Rectal smooth muscle tissue (tissue), 1 donor: ENCODE data around the gene GNG7.

Experiments
- H3K27ac ChIP-seq: one replicate; pipeline ENCODE4 v1.7.0; 2013; ENCODE audit warnings: low read depth, low read length, inconsistent platforms
- H3K27me3 ChIP-seq: one replicate; pipeline ENCODE4 v1.7.0; 2013; ENCODE audit warnings: low read length; ENCODE audit not compliant: control insufficient read depth, insufficient read depth
- H3K36me3 ChIP-seq: one replicate; pipeline ENCODE4 v1.7.0; 2013; ENCODE audit warnings: low read length; ENCODE audit not compliant: control insufficient read depth, insufficient read depth
- H3K4me1 ChIP-seq: one replicate; pipeline ENCODE4 v1.7.0; 2013; ENCODE audit warnings: low read length; ENCODE audit not compliant: control insufficient read depth, insufficient read depth
- H3K4me3 ChIP-seq: one replicate; pipeline ENCODE4 v1.7.0; 2013; ENCODE audit warnings: low read length
- H3K9ac ChIP-seq: one replicate; pipeline ENCODE4 v1.7.0; 2013; ENCODE audit warnings: low read length

GNG7 gene

GRCh38 chr19:2488942-2489731, 213.4 kb downstream of the GNG7 start:
- Histone ChIP-seq H3K4me3 (peak overlapping the region; percentile 40), H3K27me3 (no peaks in the 10 kb centered on the region), H3K36me3 (no peaks in the 10 kb centered on the region), H3K9ac (no peak overlapping the region), H3K4me1 (peaks cover 5% of the 10 kb centered on the region), H3K27ac (no peak overlapping the region)

- H3K27me3 ChIP-seq: no peaks in the 10 kb centered on the region
- H3K4me1 ChIP-seq: peaks cover 5% of the 10 kb centered on the region
- H3K27ac ChIP-seq: no peak overlapping the region
- no peaks in the 10 kb centered on the region for H3K36me3 ChIP-seq
- H3K4me3 ChIP-seq: peak overlapping the region; percentile 40
- H3K9ac ChIP-seq: no peak overlapping the region
These were observed 214.0 kb downstream of the GNG7 start for GRCh38 chr19:2488405-2488941.

GRCh38 chr19:2487842-2488241, 214.7 kb downstream of the GNG7 start:
- Histone ChIP-seq H3K4me1 (peaks cover 5% of the 10 kb centered on the region), H3K9ac (no peak overlapping the region), H3K36me3 (no peaks in the 10 kb centered on the region), H3K27me3 (no peaks in the 10 kb centered on the region), H3K27ac (no peak overlapping the region), H3K4me3 (no peak overlapping the region)

GRCh38 chr19:2487090-2487489, 215.4 kb downstream of the GNG7 start:
- Histone ChIP-seq H3K27ac (no peak overlapping the region), H3K27me3 (no peaks in the 10 kb centered on the region), H3K36me3 (no peaks in the 10 kb centered on the region), H3K9ac (no peak overlapping the region), H3K4me3 (no peak overlapping the region), H3K4me1 (peaks cover 5% of the 10 kb centered on the region)

- Histone ChIP-seq H3K27me3 (no peaks in the 10 kb centered on the region), H3K4me3 (no peak overlapping the region), H3K4me1 (peaks cover 5% of the 10 kb centered on the region), H3K9ac (no peak overlapping the region), H3K36me3 (no peaks in the 10 kb centered on the region), H3K27ac (no peak overlapping the region)
These were observed 217.1 kb downstream of the GNG7 start for GRCh38 chr19:2485428-2485827.

GRCh38 chr19:2484178-2484937, 218.1 kb downstream of the GNG7 start:
- Histone ChIP-seq H3K36me3 (no peaks in the 10 kb centered on the region), H3K27ac (no peak overlapping the region), H3K27me3 (no peaks in the 10 kb centered on the region), H3K4me3 (no peak overlapping the region), H3K4me1 (peaks cover under 1% of the 10 kb centered on the region), H3K9ac (no peak overlapping the region)

GRCh38 chr19:2483484-2484151, 218.9 kb downstream of the GNG7 start:
- Histone ChIP-seq H3K27me3 (no peaks in the 10 kb centered on the region), H3K36me3 (no peaks in the 10 kb centered on the region)

GRCh38 chr19:2483084-2483483, 219.4 kb downstream of the GNG7 start:
- no peak overlapping the region for H3K4me3 ChIP-seq
- no peaks in the 10 kb centered on the region for H3K27me3 ChIP-seq
- H3K9ac ChIP-seq: no peak overlapping the region
- H3K4me1 ChIP-seq: no peaks in the 10 kb centered on the region
- H3K36me3 ChIP-seq: no peaks in the 10 kb centered on the region
- no peak overlapping the region for H3K27ac ChIP-seq

More at GRCh38 chr19:2483484-2484151, 218.9 kb downstream of the GNG7 start:
- Histone ChIP-seq H3K27ac (no peak overlapping the region), H3K4me1 (no peaks in the 10 kb centered on the region), H3K9ac (no peak overlapping the region), H3K4me3 (no peak overlapping the region)

GRCh38 chr19:2482354-2483038, 220.0 kb downstream of the GNG7 start:
- Histone ChIP-seq H3K4me1 (no peaks in the 10 kb centered on the region), H3K9ac (no peak overlapping the region), H3K36me3 (no peaks in the 10 kb centered on the region), H3K27me3 (no peaks in the 10 kb centered on the region), H3K27ac (no peak overlapping the region), H3K4me3 (no peak overlapping the region)

- no peak overlapping the region for H3K4me3 ChIP-seq
- no peaks in the 10 kb centered on the region for H3K27me3 ChIP-seq
- H3K27ac ChIP-seq: no peak overlapping the region
- H3K36me3 ChIP-seq: no peaks in the 10 kb centered on the region
- no peak overlapping the region for H3K9ac ChIP-seq
- no peaks in the 10 kb centered on the region for H3K4me1 ChIP-seq
These were observed 221.0 kb downstream of the GNG7 start for GRCh38 chr19:2481466-2481865.

- Histone ChIP-seq H3K27me3 (no peaks in the 10 kb centered on the region), H3K4me1 (peaks cover 5% of the 10 kb centered on the region), H3K4me3 (peak overlapping the region; percentile 100), H3K27ac (no peak overlapping the region), H3K9ac (no peak overlapping the region), H3K36me3 (no peaks in the 10 kb centered on the region)
These were observed 222.8 kb downstream of the GNG7 start for GRCh38 chr19:2479556-2480194.
